Mesenchymal stem cell (in vitro differentiated cells and primary cell): ENCODE measurements around the gene KCNQ4.

Source experiments
- DNase-seq: peaks from one replicate; pipeline ENCODE4 v3.0.0-alpha.2; 2013
- H2AFZ ChIP-seq: one replicate; pipeline ENCODE4 v1.6.1; 2013; ENCODE audit warnings: low read depth, mild to moderate bottlenecking, control low read depth, inconsistent platforms, low read length, moderate library complexity
- H2AK5ac ChIP-seq: 2 replicates; pipeline ENCODE4 v1.6.1; 2013; ENCODE audit warnings: low read length, moderate library complexity, mild to moderate bottlenecking, inconsistent platforms; ENCODE audit not compliant: severe bottlenecking
- H2BK120ac ChIP-seq: one replicate; pipeline ENCODE4 v1.6.1; 2013; ENCODE audit warnings: low read depth, mild to moderate bottlenecking, inconsistent platforms, low read length, moderate library complexity
- H2BK12ac ChIP-seq, 2 experiments: one replicate each; pipeline ENCODE4 v1.6.1; 2013; ENCODE audit warnings: inconsistent platforms in 2 of 2, low read length in 2 of 2, mild to moderate bottlenecking in 2 of 2, moderate library complexity in 2 of 2, control low read depth in 1 of 2
- H2BK15ac ChIP-seq: one replicate; pipeline ENCODE4 v1.6.1; 2013; ENCODE audit warnings: mild to moderate bottlenecking, low read depth, inconsistent platforms; ENCODE audit not compliant: poor library complexity, severe bottlenecking
- H2BK5ac ChIP-seq: 2 replicates; pipeline ENCODE4 v1.6.1; 2013; ENCODE audit warnings: low read depth, mild to moderate bottlenecking, low read length, control low read depth, inconsistent platforms; ENCODE audit not compliant: poor library complexity, severe bottlenecking
- H3K14ac ChIP-seq, 2 experiments: one replicate each; pipeline ENCODE4 v1.6.1; 2013; ENCODE audit warnings: inconsistent platforms in 2 of 2, low read length in 2 of 2, control low read depth in 1 of 2, mild to moderate bottlenecking in 1 of 2, moderate library complexity in 1 of 2
- H3K18ac ChIP-seq, 2 experiments: one replicate each; pipeline ENCODE4 v1.6.1; 2013; ENCODE audit warnings: inconsistent platforms in 2 of 2, low read length in 2 of 2, control low read depth in 1 of 2, low read depth in 1 of 2, mild to moderate bottlenecking in 1 of 2
- H3K23ac ChIP-seq, 2 experiments: one replicate each; pipeline ENCODE4 v1.6.1; 2013; ENCODE audit warnings: inconsistent platforms in 2 of 2, low read length in 2 of 2, mild to moderate bottlenecking in 2 of 2, moderate library complexity in 2 of 2, control low read depth in 1 of 2
- H3K27ac ChIP-seq: 2 replicates; pipeline ENCODE4 v1.5.1; 2013; ENCODE audit warnings: mild to moderate bottlenecking, moderate library complexity, low read length, control low read depth, inconsistent platforms; ENCODE audit not compliant: poor library complexity, severe bottlenecking
- H3K27me3 ChIP-seq, 2 experiments: 2 replicates each; pipeline versions ENCODE4 v1.6.1 to v1.7.0; 2013; ENCODE audit warnings: low read length in 2 of 2, mild to moderate bottlenecking in 2 of 2, moderate library complexity in 2 of 2, control low read depth in 1 of 2, inconsistent platforms in 1 of 2; ENCODE audit not compliant: control insufficient read depth in 1 of 2, insufficient read depth in 1 of 2
- H3K36me3 ChIP-seq, 2 experiments: 2 replicates each; pipeline versions ENCODE4 v1.6.1 to v1.7.0; 2013; ENCODE audit warnings: low read length in 2 of 2, control low read depth in 1 of 2, inconsistent platforms in 1 of 2, low read depth in 1 of 2, mild to moderate bottlenecking in 1 of 2; ENCODE audit not compliant: insufficient read depth in 2 of 2, control insufficient read depth in 1 of 2
- H3K4ac ChIP-seq, 2 experiments: one replicate each; pipeline ENCODE4 v1.6.1; 2013; ENCODE audit warnings: inconsistent platforms in 2 of 2, low read length in 2 of 2, mild to moderate bottlenecking in 2 of 2, moderate library complexity in 2 of 2, control low read depth in 1 of 2, low read depth in 1 of 2
- H3K4me1 ChIP-seq: 2 replicates; pipeline ENCODE4 v1.6.1; 2013; ENCODE audit warnings: low read depth, low read length, control low read depth; ENCODE audit not compliant: control insufficient read depth, insufficient read depth
- H3K4me2 ChIP-seq: 2 replicates; pipeline ENCODE4 v1.6.1; 2013; ENCODE audit warnings: low read length, mild to moderate bottlenecking, inconsistent platforms; ENCODE audit not compliant: poor library complexity, severe bottlenecking
- H3K4me3 ChIP-seq, 2 experiments: 2 replicates each; pipeline versions ENCODE4 v1.5.1 to v1.7.0; 2013; ENCODE audit warnings: low read length in 2 of 2, mild to moderate bottlenecking in 2 of 2, control low read depth in 1 of 2, low read depth in 1 of 2; ENCODE audit not compliant: insufficient read depth in 1 of 2
- H3K79me1 ChIP-seq: replicated peaks from 2 replicates; pipeline ENCODE4 v1.6.1; 2013; ENCODE audit warnings: mild to moderate bottlenecking, control low read depth, low read length, inconsistent platforms; ENCODE audit not compliant: poor library complexity, severe bottlenecking
- H3K9ac ChIP-seq: 2 replicates; pipeline ENCODE4 v1.7.0; 2013; ENCODE audit warnings: mild to moderate bottlenecking, low read length, moderate library complexity
- H3K9me3 ChIP-seq: 2 replicates; pipeline ENCODE4 v1.7.0; 2013; ENCODE audit warnings: mild to moderate bottlenecking, low read length; ENCODE audit not compliant: control insufficient read depth
- H4K8ac ChIP-seq: one replicate; pipeline ENCODE4 v1.6.1; 2013; ENCODE audit warnings: inconsistent platforms, mild to moderate bottlenecking, low read length, moderate library complexity
- H4K91ac ChIP-seq: one replicate; pipeline ENCODE4 v1.6.1; 2013; ENCODE audit warnings: mild to moderate bottlenecking, low read length, inconsistent platforms
- WGBS: methylation state at CpG from one replicate; pipeline ENCODE4 v1.1.7; 2013; ENCODE audit warnings: mixed read lengths; 5-methylcytosine and 5-hydroxymethylcytosine counted together

Gene KCNQ4

DNA sequence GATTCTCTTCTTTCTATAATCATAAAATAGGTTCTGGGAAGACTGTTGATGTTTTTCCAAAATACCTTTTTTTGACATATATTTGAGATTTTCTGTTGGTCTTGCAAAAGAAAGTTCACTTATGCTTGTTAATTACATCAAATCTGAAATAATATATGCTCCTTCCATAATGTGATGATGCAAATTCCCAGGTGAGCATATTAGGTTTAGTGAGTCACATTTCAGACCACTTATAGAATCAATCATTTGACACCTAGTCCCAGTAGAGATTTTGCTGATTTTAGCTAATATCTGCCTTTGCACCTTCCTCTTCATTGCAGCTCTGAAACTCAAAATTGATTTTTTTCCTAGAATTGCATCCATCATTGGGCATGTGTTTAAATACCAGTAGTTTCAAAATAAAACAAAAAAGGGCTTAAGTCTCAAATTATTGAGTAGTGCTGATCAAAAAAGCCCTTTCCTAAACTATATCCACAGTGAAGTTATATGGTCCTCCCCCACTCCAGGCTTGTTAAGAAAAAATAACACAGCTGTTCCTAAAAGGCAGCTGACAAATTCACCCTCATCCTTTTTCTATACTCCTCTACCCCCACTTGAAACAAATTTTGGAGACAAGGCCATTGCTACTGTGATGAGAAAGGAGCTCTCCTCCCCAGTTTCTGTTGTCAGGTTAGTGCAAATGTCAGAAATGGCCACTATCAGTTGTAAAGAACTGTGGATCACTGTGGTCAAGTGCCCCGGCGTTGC is 37.1 kb upstream of the KCNQ4 start:
- Histone ChIP-seq H2BK5ac (no peak overlapping the region), H2BK15ac (no peak overlapping the region), H3K27me3 (no peaks in the 10 kb centered on the region), H3K4me1 (no peaks in the 10 kb centered on the region), H3K23ac (no peak overlapping the region), H2BK12ac (no peak overlapping the region), H3K18ac (no peak overlapping the region), H4K91ac (no peak overlapping the region), H4K8ac (no peak overlapping the region), H3K14ac (no peak overlapping the region), H3K4me2 (no peak overlapping the region), H3K4me3 (no peak overlapping the region), H2AFZ (no peak overlapping the region), H3K9me3 (no peaks in the 10 kb centered on the region), H2BK120ac (no peak overlapping the region), H3K79me1 (peaks cover 41% of the 10 kb centered on the region), H3K9ac (no peak overlapping the region), H3K4ac (no peak overlapping the region), H3K27ac (no peak overlapping the region), H3K36me3 (peaks cover 18 to 58% of the 10 kb centered on the region in 2 experiments), H2AK5ac (no peak overlapping the region)
- no peak for DNase-seq
- 80% methylated on average over 2 of the region's 2 CpGs for WGBS

DNA sequence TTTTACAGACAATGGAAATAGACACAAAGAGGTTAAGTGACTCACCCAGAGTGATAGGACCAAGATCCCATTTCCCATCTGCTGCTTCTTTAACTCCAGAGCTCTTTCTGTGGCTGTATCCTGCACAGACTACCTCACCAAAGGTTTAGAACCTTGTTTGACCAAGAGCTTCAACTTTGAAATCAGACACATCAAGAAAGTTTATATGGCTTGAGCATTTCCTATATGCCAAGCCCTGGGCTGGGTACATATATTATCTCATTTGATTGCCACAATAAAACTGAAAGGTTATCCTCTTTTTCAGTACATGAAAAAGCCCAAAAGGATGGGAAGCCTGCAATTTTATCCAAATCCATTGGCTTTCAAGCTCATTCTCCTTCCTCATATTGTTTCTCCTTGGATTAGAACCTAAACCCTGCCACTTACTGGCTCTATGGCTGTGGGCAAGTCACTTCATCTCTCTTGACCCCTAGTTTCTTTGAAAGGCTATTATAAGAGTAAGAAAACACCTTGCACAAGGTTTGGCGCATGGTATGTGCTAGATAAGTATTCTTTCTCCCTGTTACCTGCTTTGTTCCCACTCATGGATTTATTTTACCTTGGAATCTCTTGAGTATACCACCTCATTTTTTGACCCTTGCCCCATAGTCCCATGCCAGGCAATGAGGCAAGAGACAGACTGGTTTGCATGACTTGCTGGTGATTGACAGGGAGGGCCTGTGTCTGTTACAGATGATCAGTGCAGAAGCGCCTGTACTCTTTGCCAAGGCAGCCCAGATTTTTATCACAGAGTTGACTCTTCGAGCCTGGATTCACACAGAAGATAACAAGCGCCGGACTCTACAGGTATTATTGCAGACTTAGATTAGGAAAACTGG is 34.5 kb upstream of the KCNQ4 start:
- H3K23ac ChIP-seq = no peak overlapping the region
- H3K4me1 ChIP-seq = no peaks in the 10 kb centered on the region
- no peak overlapping the region for H3K4ac ChIP-seq
- H4K91ac ChIP-seq = no peak overlapping the region
- H3K9ac ChIP-seq = no peak overlapping the region
- H2AFZ ChIP-seq = no peak overlapping the region
- peaks cover 12 to 61% of the 10 kb centered on the region in 2 experiments for H3K36me3 ChIP-seq
- peaks cover 36% of the 10 kb centered on the region for H3K79me1 ChIP-seq
- H3K4me2 ChIP-seq = no peak overlapping the region
- H3K18ac ChIP-seq = no peak overlapping the region
- H3K27me3 ChIP-seq = no peaks in the 10 kb centered on the region
- no peak overlapping the region for H2BK120ac ChIP-seq
- no peak for DNase-seq
- H2BK5ac ChIP-seq = no peak overlapping the region
- H3K14ac ChIP-seq = peak overlapping the region in 1 of 2 experiments; percentile 15
- no peaks in the 10 kb centered on the region for H3K9me3 ChIP-seq
- H4K8ac ChIP-seq = no peak overlapping the region
- H3K27ac ChIP-seq = no peak overlapping the region
- 99% methylated on average over 5 of the region's 5 CpGs for WGBS
- no peak overlapping the region for H2BK12ac ChIP-seq
- H2BK15ac ChIP-seq = no peak overlapping the region
- H3K4me3 ChIP-seq = no peak overlapping the region
- H2AK5ac ChIP-seq = no peak overlapping the region

DNA sequence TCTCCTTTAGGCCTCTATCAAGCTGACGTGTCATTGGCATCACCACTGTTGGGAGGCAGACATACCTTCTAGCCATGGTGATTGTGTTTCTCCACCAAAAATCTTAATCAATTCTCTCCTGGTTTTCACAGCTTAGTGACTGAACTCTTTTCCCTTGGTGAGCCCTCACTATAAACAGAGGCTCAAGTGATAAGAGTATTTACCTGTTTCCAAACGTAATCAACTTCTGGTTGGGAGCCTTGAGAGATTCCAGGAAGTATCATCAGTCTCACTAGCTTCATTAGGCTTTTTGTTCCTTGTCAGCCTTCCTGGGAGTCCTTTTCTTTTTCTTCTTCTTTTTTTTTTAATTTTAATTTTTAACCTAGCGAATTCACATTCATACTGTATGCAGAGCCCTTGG is 33.8 kb upstream of the KCNQ4 start:
- H4K8ac ChIP-seq = no peak overlapping the region
- H3K27me3 ChIP-seq = no peaks in the 10 kb centered on the region
- no peaks in the 10 kb centered on the region for H3K9me3 ChIP-seq
- no peak overlapping the region for H2BK5ac ChIP-seq
- no peak overlapping the region for H2AFZ ChIP-seq
- peaks cover 36% of the 10 kb centered on the region for H3K79me1 ChIP-seq
- no peak overlapping the region for H3K4ac ChIP-seq
- H3K9ac ChIP-seq = no peak overlapping the region
- H2AK5ac ChIP-seq = no peak overlapping the region
- no peak overlapping the region for H4K91ac ChIP-seq
- no peak overlapping the region for H2BK15ac ChIP-seq
- H3K4me2 ChIP-seq = no peak overlapping the region
- WGBS = 85% methylated on average over 3 of the region's 3 CpGs
- DNase-seq = no peak
- no peak overlapping the region for H2BK120ac ChIP-seq
- no peak overlapping the region for H3K23ac ChIP-seq
- no peak overlapping the region for H3K18ac ChIP-seq
- no peak overlapping the region for H3K4me3 ChIP-seq
- H3K14ac ChIP-seq = peak overlapping the region in 1 of 2 experiments; percentile 15
- H2BK12ac ChIP-seq = no peak overlapping the region
- H3K4me1 ChIP-seq = no peaks in the 10 kb centered on the region
- H3K36me3 ChIP-seq = peaks cover 19 to 69% of the 10 kb centered on the region in 2 experiments
- no peak overlapping the region for H3K27ac ChIP-seq

DNA sequence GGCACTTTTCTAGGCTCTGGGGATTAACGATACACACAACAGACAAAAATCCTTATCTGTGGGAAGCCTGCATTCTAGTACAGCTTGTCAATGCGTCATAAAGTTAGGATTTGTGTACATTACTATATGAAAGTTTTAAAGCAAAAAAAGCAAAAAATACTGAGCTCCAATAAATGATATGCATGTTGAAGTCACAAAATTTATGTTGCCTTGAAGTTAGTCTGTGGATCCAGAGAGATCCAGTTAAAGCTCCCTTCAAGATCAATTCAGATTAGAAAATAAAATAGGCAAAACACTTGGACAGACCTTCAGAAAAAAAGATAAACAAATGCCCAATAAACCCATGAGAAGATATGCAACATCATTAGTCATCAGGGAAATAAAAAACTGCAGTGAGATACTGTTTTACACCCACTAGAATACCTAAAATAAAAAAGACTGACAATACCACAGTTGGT is 33.1 kb upstream of the KCNQ4 start:
- Histone ChIP-seq H3K9ac (no peak overlapping the region), H4K91ac (no peak overlapping the region), H2BK5ac (no peak overlapping the region), H2AFZ (no peak overlapping the region), H3K14ac (no peak overlapping the region), H3K4ac (no peak overlapping the region), H3K79me1 (peaks cover 40% of the 10 kb centered on the region), H3K4me1 (no peaks in the 10 kb centered on the region), H4K8ac (no peak overlapping the region), H3K23ac (no peak overlapping the region), H2BK12ac (no peak overlapping the region), H3K4me2 (no peak overlapping the region), H2BK120ac (no peak overlapping the region), H3K4me3 (no peak overlapping the region), H2BK15ac (no peak overlapping the region), H2AK5ac (no peak overlapping the region), H3K9me3 (no peaks in the 10 kb centered on the region), H3K27me3 (no peaks in the 10 kb centered on the region), H3K36me3 (peaks cover 24 to 75% of the 10 kb centered on the region in 2 experiments), H3K18ac (no peak overlapping the region), H3K27ac (no peak overlapping the region)
- WGBS = no CpG with 5 or more reads among the region's 2 CpGs
- peak; percentile 70 for DNase-seq
